Tibial nerve (tissue), 4 donors: Measurements from ENCODE around the gene GATA5.

Source experiments
- CTCF ChIP-seq, 5 experiments: fragments of 200-600 bp in 3 of 5; fragments of 450-650 bp in 2 of 5; sonication (generic) in 3 of 5; IDR thresholded peaks; one replicate each; pipeline ENCODE4 v1.5.1; 2016 to 2019; ENCODE audit warnings: antibody characterized with exemption in 5 of 5, mild to moderate bottlenecking in 3 of 5, moderate library complexity in 2 of 5
- EP300 ChIP-seq, 2 donors: sonication (generic); formaldehyde crosslinking; IDR thresholded peaks; one replicate each; pipeline ENCODE4 v1.6.1; 2017; ENCODE audit warnings: antibody characterized with exemption in 2 of 2, mild to moderate bottlenecking in 1 of 2

DNA sequence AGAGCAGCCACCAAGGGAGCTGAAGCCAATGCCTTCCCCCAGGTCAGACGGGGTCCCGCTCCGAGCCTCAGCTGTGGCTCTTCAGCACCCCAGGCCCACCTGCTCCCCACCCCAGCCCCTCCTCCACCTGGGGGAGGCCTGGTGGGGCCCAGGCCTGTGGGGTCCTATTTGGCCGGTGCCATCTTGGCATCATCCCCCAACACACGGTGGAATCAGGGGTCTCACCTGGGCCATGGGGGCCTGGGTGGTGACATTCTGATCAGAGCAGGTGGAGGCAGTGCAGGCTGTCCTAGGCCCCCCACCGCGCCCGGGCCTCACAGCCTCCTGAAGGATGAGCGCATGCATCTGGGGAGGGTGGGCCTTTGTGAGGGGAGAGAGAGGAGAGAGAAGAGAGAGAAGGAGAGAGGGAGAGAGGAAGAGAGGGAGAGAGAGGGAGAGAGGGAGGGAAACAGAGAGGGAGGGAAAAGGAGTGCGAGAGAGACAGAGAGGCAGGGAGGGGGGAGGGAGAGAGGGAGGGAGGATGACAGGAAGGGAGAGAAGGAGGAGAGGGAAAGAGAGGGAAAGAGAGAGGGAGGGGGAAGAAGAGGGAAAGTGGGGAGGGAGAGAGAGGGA, 24.5 kb downstream of the GATA5 start:
- TF ChIP-seq CTCF (IDR thresholded peaks at IDR 0.05) (no peak), EP300 (IDR thresholded peaks at IDR 0.05) (no peak)
